ENCODE results near the gene PNPLA5.

Gene PNPLA5

DNA sequence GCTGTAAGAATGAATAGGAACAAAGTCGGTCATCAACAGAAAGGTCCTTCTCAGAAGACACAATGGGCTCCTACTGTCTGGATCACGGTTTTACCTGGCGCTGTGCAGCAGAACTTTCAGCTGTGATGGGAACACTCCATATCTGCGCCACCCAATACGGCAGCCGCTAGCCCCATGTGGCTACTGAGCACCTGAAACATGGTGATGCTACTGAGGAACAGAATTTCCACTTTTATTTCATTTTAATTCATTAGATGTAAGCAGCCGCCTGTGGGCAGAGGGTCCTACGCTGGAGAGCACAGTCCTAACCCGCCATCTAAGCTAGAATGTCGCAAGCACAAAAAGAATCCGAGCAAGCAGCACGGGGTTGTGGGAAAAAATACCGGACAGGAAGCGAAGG is 32.2 kb downstream of the PNPLA5 start:
- no peaks in the 10 kb centered on the region for H3K9me2 ChIP-seq (replicated peaks; ENCODE audit: low read depth, low read length)
- H3K4me1 ChIP-seq (ENCODE audit: insufficient read depth, low read length, poor library complexity, severe bottlenecking), result no peaks in the 10 kb centered on the region
- TF ChIP-seq CTCF (conservative IDR thresholded peaks at IDR 0.05; ENCODE audit: low read length) (no peak), EZH2phosphoT487 (IDR thresholded peaks at IDR 0.05; ENCODE audit: borderline replicate concordance) (no peak)
- H3K9me3 ChIP-seq (ENCODE audit: insufficient read depth, low read depth, low read length), result peaks cover 6% of the 10 kb centered on the region; the same call in 1 of the 2 replicates
- H2AFZ ChIP-seq (ENCODE audit: low read length), result no peak overlapping the region
- no peaks in the 10 kb centered on the region for H3K36me3 ChIP-seq (ENCODE audit: insufficient read depth, low read length)
- H3K4me2 ChIP-seq (ENCODE audit: low read depth, low read length, poor library complexity, severe bottlenecking), result no peak overlapping the region
- H3K79me2 ChIP-seq (ENCODE audit: insufficient read depth, low read length), result no peaks in the 10 kb centered on the region
- H3F3A ChIP-seq (ENCODE audit: low read depth), result no peaks in the 10 kb centered on the region
- no peak overlapping the region for H3K4me3 ChIP-seq (ENCODE audit: low read length, poor library complexity, severe bottlenecking)
- H3K27me3 ChIP-seq (ENCODE audit: insufficient read depth, low read length, poor library complexity, severe bottlenecking), result no peaks in the 10 kb centered on the region
- no peaks in the 10 kb centered on the region for H4K20me1 ChIP-seq (ENCODE audit: insufficient read depth, low read length, poor library complexity, severe bottlenecking)
- no peak overlapping the region for H3K9ac ChIP-seq (ENCODE audit: low read depth, low read length, poor library complexity, severe bottlenecking)

- Histone ChIP-seq H3K9ac (ENCODE audit: low read depth, low read length, poor library complexity, severe bottlenecking) (no peak overlapping the region), H3K9me3 (ENCODE audit: insufficient read depth, low read depth, low read length) (peaks cover 6% of the 10 kb centered on the region; the same call in 1 of the 2 replicates), H3K79me2 (ENCODE audit: insufficient read depth, low read length) (no peaks in the 10 kb centered on the region), H3F3A (ENCODE audit: low read depth) (no peaks in the 10 kb centered on the region), H3K27me3 (ENCODE audit: insufficient read depth, low read length, poor library complexity, severe bottlenecking) (no peaks in the 10 kb centered on the region), H3K4me1 (ENCODE audit: insufficient read depth, low read length, poor library complexity, severe bottlenecking) (no peaks in the 10 kb centered on the region), H3K36me3 (ENCODE audit: insufficient read depth, low read length) (no peaks in the 10 kb centered on the region), H3K9me2 (replicated peaks; ENCODE audit: low read depth, low read length) (no peaks in the 10 kb centered on the region), H3K4me2 (ENCODE audit: low read depth, low read length, poor library complexity, severe bottlenecking) (no peak overlapping the region), H3K4me3 (ENCODE audit: low read length, poor library complexity, severe bottlenecking) (no peak overlapping the region), H4K20me1 (ENCODE audit: insufficient read depth, low read length, poor library complexity, severe bottlenecking) (no peaks in the 10 kb centered on the region), H2AFZ (ENCODE audit: low read length) (no peak overlapping the region)
- TF ChIP-seq EZH2phosphoT487 (IDR thresholded peaks at IDR 0.05; ENCODE audit: borderline replicate concordance) (no peak), CTCF (conservative IDR thresholded peaks at IDR 0.05; ENCODE audit: low read length) (no peak)
Measured at GRCh38 chr22:43859176-43859575, 32.6 kb downstream of the PNPLA5 start.

DNA sequence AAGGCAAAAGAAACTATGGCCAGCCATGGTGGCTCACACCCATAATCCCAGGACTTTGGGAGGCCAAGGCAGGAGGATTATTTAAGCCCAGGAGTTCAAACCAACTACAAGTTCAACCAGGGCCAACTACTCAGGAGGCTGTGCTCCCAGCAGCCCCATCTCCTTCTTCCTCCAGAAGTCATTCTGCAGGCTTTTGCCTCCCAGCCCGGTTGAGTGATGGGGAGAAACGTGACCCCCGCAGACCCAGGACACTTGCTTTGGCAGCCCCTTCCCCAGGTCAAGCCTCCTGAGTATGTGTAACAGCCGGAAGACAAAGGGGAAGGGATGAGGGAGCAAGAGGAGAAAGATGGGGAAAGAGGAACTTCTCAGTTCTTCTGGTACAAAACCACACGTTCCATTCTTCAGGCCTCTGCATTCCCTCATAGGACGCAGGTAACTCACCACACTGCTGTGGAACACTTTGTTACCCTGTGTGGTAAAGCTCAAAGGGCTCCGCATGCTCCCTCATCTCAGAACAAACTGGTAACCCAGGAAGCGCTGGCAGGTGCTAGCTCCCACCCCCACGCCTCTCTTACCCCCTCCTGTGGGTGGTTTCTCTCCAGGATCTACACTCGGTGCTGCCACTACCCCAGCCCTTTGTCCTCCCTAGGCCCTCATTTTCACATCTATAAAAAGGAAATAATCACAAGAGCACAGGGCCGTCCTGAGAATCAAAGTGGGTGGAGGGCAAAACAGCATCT is 33.5 kb downstream of the PNPLA5 start:
- no peaks in the 10 kb centered on the region for H3K9me2 ChIP-seq (replicated peaks; ENCODE audit: low read depth, low read length)
- H3K9me3 ChIP-seq (ENCODE audit: insufficient read depth, low read depth, low read length), result peaks cover 6% of the 10 kb centered on the region; the same call in 1 of the 2 replicates
- H3F3A ChIP-seq (ENCODE audit: low read depth), result no peaks in the 10 kb centered on the region
- H3K4me2 ChIP-seq (ENCODE audit: low read depth, low read length, poor library complexity, severe bottlenecking), result no peak overlapping the region
- no peaks in the 10 kb centered on the region for H3K79me2 ChIP-seq (ENCODE audit: insufficient read depth, low read length)
- H3K27me3 ChIP-seq (ENCODE audit: insufficient read depth, low read length, poor library complexity, severe bottlenecking), result no peaks in the 10 kb centered on the region
- H3K9ac ChIP-seq (ENCODE audit: low read depth, low read length, poor library complexity, severe bottlenecking), result no peak overlapping the region
- TF ChIP-seq CTCF (conservative IDR thresholded peaks at IDR 0.05; ENCODE audit: low read length) (no peak), EZH2phosphoT487 (IDR thresholded peaks at IDR 0.05; ENCODE audit: borderline replicate concordance) (no peak)
- H3K4me3 ChIP-seq (ENCODE audit: low read length, poor library complexity, severe bottlenecking), result no peak overlapping the region
- H2AFZ ChIP-seq (ENCODE audit: low read length), result no peak overlapping the region
- no peaks in the 10 kb centered on the region for H4K20me1 ChIP-seq (ENCODE audit: insufficient read depth, low read length, poor library complexity, severe bottlenecking)
- no peaks in the 10 kb centered on the region for H3K36me3 ChIP-seq (ENCODE audit: insufficient read depth, low read length)
- no peaks in the 10 kb centered on the region for H3K4me1 ChIP-seq (ENCODE audit: insufficient read depth, low read length, poor library complexity, severe bottlenecking)

Data from Loucy (cell line).